Measurements from ENCODE around the gene GMDS.

GMDS gene

GRCh38 chr6:2245103-2245876, at the start of gene GMDS:
Gene GMDS (minus strand): TSS chr6:2245605.
- peak; percentile 90 for DNase-seq (ENCODE audit: low spot score)

DNA sequence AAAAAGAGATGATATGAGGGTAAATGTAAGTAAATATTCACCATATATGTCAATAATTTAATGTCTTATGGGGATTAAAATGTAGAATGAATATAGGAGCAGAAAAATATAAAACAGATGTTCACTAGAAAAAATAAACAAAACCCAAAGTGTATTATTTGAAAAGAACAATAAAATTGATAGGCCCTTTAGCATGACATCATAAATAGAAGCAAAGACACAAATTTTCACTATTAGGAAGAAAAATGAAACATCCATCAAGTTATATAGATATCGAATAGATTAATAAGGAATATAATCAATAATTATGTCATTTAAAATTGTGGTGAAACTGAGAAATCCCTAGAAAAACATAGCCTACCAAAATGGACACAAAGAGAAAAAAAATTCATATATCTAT, 40.1 kb upstream of the GMDS start:
- DNase-seq (ENCODE audit: low spot score), result no peak

- no peak for DNase-seq (ENCODE audit: low spot score)
Observed at GRCh38 chr6:2275892-2276242, 30.5 kb upstream of the GMDS start.

GRCh38 chr6:2274981-2275891, 29.8 kb upstream of the GMDS start:
- no peak for DNase-seq (ENCODE audit: low spot score)

GRCh38 chr6:2272696-2273095, 27.3 kb upstream of the GMDS start:
- DNase-seq (ENCODE audit: low spot score), result no peak

DNA sequence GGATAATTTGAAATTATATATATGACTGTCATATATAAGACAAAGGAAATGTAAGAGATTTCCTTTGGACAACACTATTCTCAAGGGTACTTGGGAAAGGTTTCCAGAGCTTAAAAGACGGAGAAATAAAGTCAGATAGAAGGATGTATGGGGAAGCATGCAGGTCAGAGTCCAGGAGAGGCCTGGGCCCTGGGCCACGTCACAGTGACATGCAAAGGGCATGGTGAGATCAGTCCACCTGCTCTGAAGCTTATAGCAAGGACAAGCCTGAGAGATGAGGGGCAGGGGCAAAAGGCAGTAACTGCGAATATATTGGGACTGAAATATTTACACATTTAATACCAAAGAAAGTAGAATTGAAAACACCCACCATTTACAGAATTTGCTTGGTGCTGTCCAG, 24.6 kb upstream of the GMDS start:
- no peak for DNase-seq (ENCODE audit: low spot score)

- no peak for DNase-seq (ENCODE audit: low spot score)
Observed at GRCh38 chr6:2266841-2267240, 21.4 kb upstream of the GMDS start.

DNA sequence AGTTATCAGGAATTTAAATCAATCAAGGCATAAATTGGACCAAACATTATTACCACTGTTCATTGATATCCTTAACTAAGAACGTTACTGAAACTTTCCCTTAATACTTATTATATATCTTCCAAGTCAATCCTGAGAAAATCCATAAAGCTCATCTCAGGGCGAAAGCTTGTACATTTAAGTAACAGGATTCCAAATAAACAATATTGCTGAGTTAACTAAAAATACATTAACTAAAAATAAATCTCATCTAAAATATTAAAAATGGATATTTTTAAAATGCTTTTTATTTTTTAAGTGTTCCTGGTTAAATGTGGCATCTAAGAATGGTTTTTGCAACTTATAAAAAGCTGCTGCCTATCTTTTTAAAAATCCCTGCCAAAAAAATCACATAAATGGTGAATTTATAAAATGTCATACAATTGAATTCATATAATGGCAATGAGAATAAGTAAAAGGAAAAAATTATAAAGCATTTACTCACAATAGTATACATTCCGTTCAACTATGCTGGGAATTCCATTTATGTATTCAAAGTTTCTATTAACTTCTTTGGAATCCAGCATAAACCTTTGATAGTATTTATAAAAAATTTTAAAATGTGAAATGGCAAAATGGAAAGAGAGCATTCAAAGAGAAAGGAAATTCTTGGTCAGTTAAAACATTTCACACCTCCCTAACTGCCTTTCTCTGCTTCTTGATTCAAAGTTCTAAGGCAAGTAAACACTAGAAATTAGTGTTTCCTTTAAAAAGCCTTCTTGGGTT, 20.8 kb upstream of the GMDS start:
- no peak for DNase-seq (ENCODE audit: low spot score)

DNA sequence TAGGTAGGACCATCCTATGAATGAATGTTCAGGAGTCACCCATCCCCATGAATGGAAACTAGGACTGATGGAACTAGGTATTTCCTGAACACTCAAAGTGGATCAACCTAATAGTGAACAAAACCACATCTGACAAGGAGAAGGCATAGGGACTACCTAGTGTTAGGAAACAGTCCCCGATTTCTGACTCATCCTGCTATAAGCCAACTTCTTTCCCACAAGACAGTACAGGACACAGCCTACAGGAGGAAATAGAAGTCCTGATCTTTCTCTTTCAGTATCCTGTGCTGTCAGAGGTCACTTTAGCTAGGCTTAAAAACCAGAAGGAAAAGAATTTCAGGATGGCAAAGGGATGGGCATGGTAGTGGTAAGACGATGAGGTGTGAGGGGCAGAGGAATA, 19.5 kb upstream of the GMDS start:
- no peak for DNase-seq (ENCODE audit: low spot score)

DNA sequence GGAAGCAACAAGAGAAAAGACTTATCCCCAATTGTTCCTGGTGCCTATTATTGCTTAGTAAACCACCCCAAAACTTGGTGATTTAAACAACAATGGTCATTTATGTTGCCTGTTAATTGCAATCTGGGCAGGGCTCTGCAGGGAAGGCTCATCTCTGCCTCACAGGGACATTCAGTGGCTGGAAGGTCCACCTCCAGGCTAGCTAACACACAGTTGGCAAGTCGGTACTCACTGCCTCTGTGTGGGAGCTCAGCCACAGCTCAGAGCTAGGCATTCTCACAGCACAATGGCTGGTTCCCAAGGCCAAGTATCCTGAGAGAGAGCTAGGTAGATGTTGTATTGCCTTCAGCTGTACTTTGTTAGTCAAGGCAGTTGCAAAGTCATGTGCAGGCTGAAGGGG, 18.5 kb upstream of the GMDS start:
- no peak for DNase-seq (ENCODE audit: low spot score)

DNA sequence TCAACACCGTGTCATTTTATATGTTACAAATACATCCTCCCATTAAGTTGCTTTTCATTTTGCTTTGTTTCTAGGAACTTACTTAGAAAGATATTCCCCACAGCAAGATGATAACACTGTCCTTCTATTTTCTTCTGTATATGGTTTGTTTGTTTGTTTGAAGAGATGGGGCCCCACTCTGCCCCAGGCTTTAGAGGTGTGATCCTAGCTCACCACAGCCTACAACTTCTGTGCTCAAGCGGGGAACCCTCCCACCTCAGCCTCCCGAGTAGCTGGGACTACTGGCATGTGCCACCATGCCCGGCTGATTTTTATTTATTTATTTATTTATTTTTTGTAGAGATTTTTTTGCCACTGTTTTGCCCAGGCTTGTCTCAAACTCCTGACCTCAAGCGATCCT, 14.2 kb upstream of the GMDS start:
- no peak for DNase-seq (ENCODE audit: low spot score)

GRCh38 chr6:2259002-2259494, 13.6 kb upstream of the GMDS start:
- no peak for DNase-seq (ENCODE audit: low spot score)

DNA sequence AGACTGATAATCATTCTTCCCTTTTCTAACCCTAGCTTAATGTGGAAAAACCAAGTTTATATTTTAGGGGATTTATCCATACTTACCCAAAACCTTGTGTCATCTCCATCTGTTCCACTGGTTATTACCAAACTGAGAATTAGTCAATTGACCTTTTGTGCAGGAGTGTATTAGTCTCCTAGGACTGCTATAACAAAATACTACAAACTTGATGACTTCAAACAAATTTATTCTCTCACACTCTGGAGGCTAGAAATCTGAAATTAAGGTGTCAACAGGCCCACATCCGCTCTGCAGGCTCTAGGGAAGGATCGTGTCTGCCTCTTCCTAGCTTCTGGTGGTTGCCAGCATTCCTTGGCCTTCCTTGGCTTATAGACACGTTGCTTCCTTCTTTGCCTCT, 12.7 kb upstream of the GMDS start:
- DNase-seq (ENCODE audit: low spot score), result no peak

GRCh38 chr6:2257363-2257762, 12.0 kb upstream of the GMDS start:
- DNase-seq (ENCODE audit: low spot score), result no peak

DNA sequence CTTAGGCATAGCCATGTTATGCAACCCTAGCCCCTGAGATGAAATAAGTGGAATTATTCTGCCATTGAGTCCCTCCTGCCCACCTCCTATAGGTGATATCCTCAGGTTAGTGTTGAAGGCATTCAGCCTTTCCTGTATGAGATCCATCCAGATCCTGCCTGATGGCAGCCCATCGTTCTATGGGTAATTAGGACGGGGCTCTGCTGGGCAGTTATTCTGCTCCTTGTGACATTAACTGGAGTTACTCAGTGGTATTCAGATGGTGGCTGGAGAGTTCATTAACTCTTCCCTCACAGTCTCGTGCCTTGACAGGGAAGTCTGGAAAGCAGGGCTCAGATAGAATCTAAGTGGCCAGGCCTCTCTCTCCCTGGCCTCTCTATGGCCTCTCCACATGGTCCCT, 9.3 kb upstream of the GMDS start:
- no peak for DNase-seq (ENCODE audit: low spot score)

DNA sequence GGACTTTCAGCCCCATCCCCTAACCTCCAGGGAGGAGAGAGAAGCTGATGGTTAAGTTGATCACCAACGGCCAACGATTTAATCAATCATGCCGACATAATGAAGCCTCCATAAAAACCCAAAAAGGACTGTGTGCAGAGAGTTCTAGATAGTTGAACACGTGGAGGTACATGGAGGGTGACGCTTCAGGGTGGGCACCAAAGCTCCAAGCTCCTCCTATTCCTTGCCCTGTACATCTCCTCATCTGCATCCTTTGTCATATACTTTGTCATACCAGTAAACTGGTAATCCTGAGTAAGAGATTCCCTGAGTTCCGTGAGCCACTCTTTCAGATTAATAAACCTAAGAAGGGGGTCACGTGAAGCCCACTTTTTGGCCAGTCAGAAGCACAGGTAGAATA, 3.7 kb upstream of the GMDS start:
- no peak for DNase-seq (ENCODE audit: low spot score)

DNA sequence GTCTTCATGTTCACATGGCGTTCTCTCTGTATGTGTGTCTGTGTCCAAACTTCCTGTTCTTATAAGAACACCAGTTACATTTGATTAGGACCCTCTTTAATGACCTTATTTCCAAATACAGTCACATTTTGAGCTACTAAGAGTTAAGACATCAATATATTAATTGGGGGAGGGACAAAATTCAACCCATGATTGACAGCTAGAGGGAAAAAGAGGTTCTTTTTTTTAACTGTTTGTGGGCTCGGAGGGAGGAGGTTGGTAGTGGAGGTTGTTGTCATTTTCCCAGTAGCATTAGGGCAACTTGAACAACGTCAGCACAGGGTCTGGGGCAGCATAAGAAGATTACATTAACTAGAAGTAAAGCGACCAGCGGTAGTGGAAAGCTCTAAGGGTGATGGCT, 2.3 kb upstream of the GMDS start:
- no peak for DNase-seq (ENCODE audit: low spot score)

GRCh38 chr6:2245877-2246863, 765 bp upstream of the GMDS start:
- peak; percentile 61 for DNase-seq (ENCODE audit: low spot score)

- DNase-seq (ENCODE audit: low spot score), result no peak
Observed at GRCh38 chr6:2244261-2245102, 923 bp downstream of the GMDS start.

DNA sequence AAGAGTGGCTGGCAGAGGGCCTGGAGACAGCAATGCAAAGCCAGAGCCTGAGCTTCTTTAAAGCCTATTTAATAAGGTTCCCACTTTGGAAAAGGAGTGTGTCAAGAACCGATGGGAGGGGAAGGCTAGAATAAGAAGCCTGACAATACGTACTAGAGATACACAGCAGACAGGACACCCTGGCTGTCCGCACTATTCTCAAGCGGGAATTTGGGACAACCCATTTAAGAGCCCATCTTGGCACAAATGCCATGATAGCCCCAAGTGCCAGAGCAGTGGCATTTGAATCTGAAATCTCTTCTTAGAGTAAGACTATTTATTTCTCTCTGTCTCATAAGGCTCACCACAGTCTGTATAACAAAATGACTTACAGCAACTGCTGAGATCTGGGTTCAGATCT, 3.1 kb downstream of the GMDS start:
- DNase-seq (ENCODE audit: low spot score), result no peak
